ENCODE measurements around the gene CD33.

Gene CD33

DNA sequence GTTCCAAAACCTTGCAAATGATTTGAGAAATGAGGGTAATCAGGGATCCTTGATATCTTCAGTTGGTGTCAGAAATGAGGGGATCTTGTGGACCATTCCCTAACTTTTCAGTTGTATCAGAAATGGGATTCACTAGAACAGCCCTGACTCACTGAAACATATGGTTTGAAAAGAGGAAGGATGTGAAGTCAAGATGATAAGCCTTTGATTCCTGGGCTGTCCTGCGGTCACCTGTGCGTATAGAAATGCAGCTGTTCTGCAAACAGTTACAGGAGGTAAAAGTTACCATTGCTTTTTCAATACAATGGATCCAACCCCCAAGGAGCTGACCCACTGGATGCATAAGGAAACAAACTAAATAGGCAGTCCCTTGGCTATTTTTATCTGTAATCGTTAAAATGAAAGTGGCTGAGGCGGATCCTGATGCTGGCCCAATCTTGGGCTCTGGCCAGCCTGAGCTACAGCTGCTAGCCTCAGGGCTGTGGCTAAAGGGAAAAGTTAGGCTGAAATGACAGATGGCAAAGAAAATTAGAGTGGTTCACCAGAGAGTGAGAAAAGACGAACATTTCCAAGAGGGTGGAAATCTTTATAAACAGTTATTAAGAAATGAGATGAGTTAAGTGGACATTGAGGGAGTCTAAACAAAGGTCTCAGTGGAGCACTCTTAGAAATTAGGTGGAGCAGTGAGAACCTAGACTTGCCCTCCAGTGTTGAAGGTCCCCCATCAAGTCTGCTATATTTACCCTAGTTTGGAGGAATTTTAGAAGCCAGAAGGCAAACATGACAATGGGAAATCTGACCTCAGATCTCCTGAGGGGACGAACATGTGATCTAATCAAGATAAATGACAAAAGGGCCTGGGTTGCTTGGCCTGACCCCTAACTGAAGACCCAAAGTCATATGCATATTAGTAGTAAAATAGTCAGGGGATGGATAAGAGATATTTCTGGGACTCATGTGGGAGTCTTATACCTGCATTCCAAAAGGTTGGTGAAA, 33.6 kb downstream of the CD33 start:
- Histone ChIP-seq H3K9me3 (ENCODE audit: control insufficient read depth, insufficient read depth, low read length) (peaks cover 5% of the 10 kb centered on the region), H3K4me2 (ENCODE audit: low read length) (peak overlapping the region; percentile 37), H3K79me2 (ENCODE audit: control insufficient read depth, low read length) (no peaks in the 10 kb centered on the region), H3K27me3 (ENCODE audit: control insufficient read depth, low read length) (peaks cover 10% of the 10 kb centered on the region; the same call in 1 of the 2 replicates), H3K4me1 (ENCODE audit: control insufficient read depth, low read length) (peaks cover 24% of the 10 kb centered on the region), H4K20me1 (ENCODE audit: control insufficient read depth, insufficient read depth, low read depth, low read length) (no peaks in the 10 kb centered on the region), H3K4me3 (ENCODE audit: low read length) (0 out of 2 replicates have a peak overlapping the region, but pooled peaks have one; percentile 5), H3K9me2 (replicated peaks; ENCODE audit: control insufficient read depth, low read length) (no peaks in the 10 kb centered on the region), H3K36me3 (ENCODE audit: control insufficient read depth, low read length) (no peaks in the 10 kb centered on the region), H3K27ac (ENCODE audit: low read depth, low read length) (no peak overlapping the region), H3F3A (ENCODE audit: control insufficient read depth, insufficient read depth) (no peaks in the 10 kb centered on the region)
- TF ChIP-seq CTCF (IDR thresholded peaks at IDR 0.05; ENCODE audit: low read depth, low read length, poor library complexity, severe bottlenecking) (no peak), EZH2phosphoT487 (IDR thresholded peaks at IDR 0.05; ENCODE audit: borderline replicate concordance, low read length) (no peak)

DNA sequence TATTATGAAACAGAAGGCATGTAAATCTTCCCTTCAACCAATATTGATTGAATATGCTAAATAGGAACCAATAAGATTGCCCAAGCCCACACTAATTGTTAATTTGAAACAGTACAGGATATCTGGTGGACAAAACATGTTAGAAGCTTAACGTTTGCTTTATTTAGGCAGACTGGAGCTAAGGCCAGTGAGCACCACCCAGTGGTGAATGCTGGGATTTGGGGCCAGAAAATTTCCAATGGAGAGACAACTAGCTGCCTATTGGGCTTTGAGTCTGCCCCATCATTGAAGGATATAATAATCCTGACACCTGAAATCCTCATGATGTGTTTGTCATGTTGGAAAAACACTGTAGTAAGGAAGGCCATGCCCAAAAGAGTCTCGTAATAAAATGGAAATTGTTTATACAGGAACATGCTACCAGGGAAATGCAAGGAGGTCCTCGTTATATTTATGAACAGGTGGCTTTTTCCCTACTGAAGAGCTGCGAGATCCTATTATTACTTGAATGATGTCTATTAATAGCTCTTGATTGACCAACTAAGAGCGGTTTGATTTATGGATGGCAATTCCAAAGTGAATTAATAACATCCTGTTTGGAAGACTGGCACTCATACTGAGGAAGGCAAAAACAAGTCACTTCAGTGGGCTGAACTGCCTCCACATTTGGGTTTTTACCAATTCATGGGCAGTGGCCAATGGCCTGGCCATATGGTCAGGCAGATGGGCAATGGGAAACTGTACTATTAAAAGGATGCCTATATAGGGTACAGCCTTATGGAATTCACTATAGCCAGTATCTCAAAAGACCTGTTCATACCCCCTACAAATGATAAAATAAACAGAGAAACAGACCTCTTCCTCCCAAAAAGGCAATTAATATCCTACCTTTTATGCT, 34.7 kb downstream of the CD33 start:
- H3K27ac ChIP-seq (ENCODE audit: low read depth, low read length): no peak overlapping the region

DNA sequence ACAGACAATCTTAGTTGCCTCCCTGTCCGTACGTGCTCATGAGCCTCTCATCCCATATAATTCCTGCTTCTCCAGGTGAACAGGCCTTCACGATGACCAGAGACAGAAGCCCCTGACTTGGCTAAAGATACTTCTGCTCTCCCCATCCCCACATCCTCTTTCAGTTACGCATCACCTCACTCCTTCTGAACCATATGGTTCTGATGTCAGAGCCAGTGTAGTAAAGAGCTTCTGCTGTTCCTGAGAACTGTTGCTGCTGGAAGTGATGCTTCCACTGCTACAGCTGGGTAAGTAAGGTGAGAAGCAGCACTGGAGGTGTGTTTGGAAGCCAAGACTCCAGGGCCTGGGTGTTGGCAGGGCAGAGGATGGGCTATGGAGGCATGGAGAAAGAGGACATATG, 38.9 kb downstream of the CD33 start:
- Histone ChIP-seq H3K27ac (ENCODE audit: low read depth, low read length) (no peak overlapping the region), H3K9me3 (ENCODE audit: control insufficient read depth, insufficient read depth, low read length) (peaks cover 5% of the 10 kb centered on the region)
- no peak for TF ChIP-seq CTCF (IDR thresholded peaks at IDR 0.05; ENCODE audit: low read depth, low read length, poor library complexity, severe bottlenecking)
- no peak for TF ChIP-seq EZH2phosphoT487 (IDR thresholded peaks at IDR 0.05; ENCODE audit: borderline replicate concordance, low read length)

More for the DNA sequence above, 34.7 kb downstream of the CD33 start:
- H3K4me1 ChIP-seq (ENCODE audit: control insufficient read depth, low read length): peaks cover 24% of the 10 kb centered on the region
- H3K9me3 ChIP-seq (ENCODE audit: control insufficient read depth, insufficient read depth, low read length): peaks cover 5% of the 10 kb centered on the region
- peaks cover 16% of the 10 kb centered on the region; the same call in 1 of the 2 replicates for H3K27me3 ChIP-seq (ENCODE audit: control insufficient read depth, low read length)
- no peaks in the 10 kb centered on the region for H3K9me2 ChIP-seq (replicated peaks; ENCODE audit: control insufficient read depth, low read length)
- no peaks in the 10 kb centered on the region for H4K20me1 ChIP-seq (ENCODE audit: control insufficient read depth, insufficient read depth, low read depth, low read length)
- no peak overlapping the region for H3K4me3 ChIP-seq (ENCODE audit: low read length)
- H3K36me3 ChIP-seq (ENCODE audit: control insufficient read depth, low read length): no peaks in the 10 kb centered on the region
- TF ChIP-seq CTCF (IDR thresholded peaks at IDR 0.05; ENCODE audit: low read depth, low read length, poor library complexity, severe bottlenecking): peak; percentile 90
- TF ChIP-seq EZH2phosphoT487 (IDR thresholded peaks at IDR 0.05; ENCODE audit: borderline replicate concordance, low read length): no peak
- no peaks in the 10 kb centered on the region for H3K79me2 ChIP-seq (ENCODE audit: control insufficient read depth, low read length)
- no peaks in the 10 kb centered on the region for H3F3A ChIP-seq (ENCODE audit: control insufficient read depth, insufficient read depth)
- H3K4me2 ChIP-seq (ENCODE audit: low read length): no peak overlapping the region

More for the DNA sequence above, 38.9 kb downstream of the CD33 start:
- Histone ChIP-seq H3K4me3 (ENCODE audit: low read length) (no peak overlapping the region), H3K9me2 (replicated peaks; ENCODE audit: control insufficient read depth, low read length) (no peaks in the 10 kb centered on the region), H4K20me1 (ENCODE audit: control insufficient read depth, insufficient read depth, low read depth, low read length) (no peaks in the 10 kb centered on the region), H3K79me2 (ENCODE audit: control insufficient read depth, low read length) (no peaks in the 10 kb centered on the region), H3K4me1 (ENCODE audit: control insufficient read depth, low read length) (peaks cover 5% of the 10 kb centered on the region), H3K36me3 (ENCODE audit: control insufficient read depth, low read length) (no peaks in the 10 kb centered on the region), H3K27me3 (ENCODE audit: control insufficient read depth, low read length) (peaks cover 23% of the 10 kb centered on the region), H3F3A (ENCODE audit: control insufficient read depth, insufficient read depth) (no peaks in the 10 kb centered on the region), H3K4me2 (ENCODE audit: low read length) (no peak overlapping the region)
